Cardiac fibroblast (primary cell): ENCODE data around the gene CELF2.

Experiments
- DNase-seq, 2 donors: peaks; one replicate each; pipeline versions ENCODE4 v3.0.0 to v3.0.0-alpha.2; 2010; ENCODE audit warnings: low read depth in 2 of 2
- H3K4me3 ChIP-seq, 2 donors: replicated peaks in 1 of 2; 1 replicate in 1 of 2; 2 replicates in 1 of 2; pipeline ENCODE4 v1.5.1; 2011; ENCODE audit warnings: low read depth in 2 of 2, low read length in 2 of 2, mild to moderate bottlenecking in 2 of 2, moderate library complexity in 1 of 2
- CTCF ChIP-seq: IDR thresholded peaks from one replicate; pipeline ENCODE4 v1.5.1; 2011; ENCODE audit warnings: low read depth, mild to moderate bottlenecking, low read length, inconsistent platforms

CELF2 gene

DNA sequence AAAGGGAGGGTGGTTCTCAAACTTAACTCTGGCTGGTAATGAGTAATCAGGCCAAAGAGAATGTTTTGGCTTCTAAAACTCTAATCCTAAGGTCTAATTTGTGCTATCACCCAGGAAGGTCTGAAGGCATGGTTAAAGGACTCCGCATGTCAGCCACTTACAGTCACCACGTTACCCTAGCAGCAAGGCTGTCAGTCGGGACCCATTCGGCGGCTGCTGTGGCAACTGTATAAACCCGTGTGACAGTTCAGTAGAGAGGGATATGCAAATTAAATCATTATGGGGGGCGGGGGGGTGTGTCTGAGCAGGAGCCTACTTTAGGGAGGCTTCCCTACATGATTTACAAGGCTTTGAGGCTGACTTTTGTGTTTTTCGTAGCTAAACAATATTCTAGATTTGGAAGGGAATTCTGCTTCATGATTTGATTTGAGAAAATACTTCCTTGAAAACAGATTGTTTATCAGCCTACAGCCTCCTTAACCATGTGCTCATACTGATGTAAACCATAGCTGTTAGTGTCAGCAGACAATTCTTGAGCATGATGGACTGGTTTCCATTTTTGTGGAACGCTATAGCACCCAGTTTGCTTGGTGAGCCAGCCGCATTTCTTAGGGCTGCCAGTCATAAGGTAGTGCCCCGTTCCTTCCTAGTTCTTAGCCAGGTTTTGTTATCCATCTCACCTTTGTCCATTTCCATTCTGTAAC is 309.4 kb downstream of the CELF2 start:
- TF ChIP-seq CTCF = no peak
- H3K4me3 ChIP-seq = no peak overlapping the region
- no peak for DNase-seq

- peak in 1 of 2 donors; percentile 14 for DNase-seq
- TF ChIP-seq CTCF = no peak
- no peak overlapping the region for H3K4me3 ChIP-seq
Measured at GRCh38 chr10:11328264-11329061, 310.8 kb downstream of the CELF2 start.

GRCh38 chr10:11329062-11329673 is 311.5 kb downstream of the CELF2 start:
- H3K4me3 ChIP-seq = no peak overlapping the region
- TF ChIP-seq CTCF = no peak
- no peak for DNase-seq

GRCh38 chr10:11330383-11331045 is 312.8 kb downstream of the CELF2 start:
- DNase-seq = peak; percentile 66 to 77
- no peak overlapping the region for H3K4me3 ChIP-seq
- no peak for TF ChIP-seq CTCF

DNA sequence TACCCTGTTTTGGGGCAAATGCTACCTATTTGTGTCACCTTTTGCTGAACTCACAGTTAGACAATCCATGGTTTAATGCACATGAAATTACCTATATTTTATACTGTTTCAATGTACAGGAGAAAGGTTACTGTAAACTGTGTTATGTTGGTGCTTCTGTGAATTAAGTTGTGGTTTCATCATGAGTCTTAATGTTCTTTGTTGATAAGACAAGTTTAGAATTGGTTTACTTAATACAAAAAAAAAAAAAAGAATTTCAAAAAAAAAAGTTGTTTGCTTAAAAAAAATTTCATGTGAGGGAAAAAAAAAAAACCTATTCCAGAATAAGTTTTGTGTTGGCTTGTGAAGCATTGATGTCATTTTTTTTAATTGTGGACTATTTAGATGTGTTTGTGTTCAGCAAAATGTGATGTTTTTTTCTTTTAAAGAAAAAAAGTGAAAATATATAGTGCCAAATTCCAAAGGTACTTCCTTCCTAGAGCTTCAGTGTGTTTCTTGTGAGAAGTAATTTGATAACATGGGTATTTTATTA is 313.4 kb downstream of the CELF2 start:
- no peak for TF ChIP-seq CTCF
- no peak for DNase-seq
- H3K4me3 ChIP-seq = no peak overlapping the region

- no peak overlapping the region for H3K4me3 ChIP-seq
- TF ChIP-seq CTCF = no peak
- peak; percentile 34 to 72 for DNase-seq
Measured at GRCh38 chr10:11331726-11332125, 314.1 kb downstream of the CELF2 start.
